Ovary (tissue), 9 donors: ENCODE data around the gene MBD4. TPM values are rescaled to one million over a fixed set of nuclear protein-coding genes. Genes with fewer than 3 reads are reported as not detected.
"Not testable (repeated sequence)": the region's sequence is repeated elsewhere in the genome, so short reads cannot be mapped to it uniquely, and the experiment has no call there.

Experiments used
- DNase-seq, 5 donors: peaks; one replicate each; pipeline ENCODE4 v3.0.0-alpha.2; 2019 to 2020
- H3K27ac ChIP-seq, 2 donors: fragments of 200-600 bp; one replicate each; pipeline versions ENCODE4 v1.5.1 to v1.8.0; 2019 to 2022
- H3K27me3 ChIP-seq: fragments of 200-600 bp; one replicate; pipeline ENCODE4 v1.8.0; 2022
- H3K36me3 ChIP-seq: fragments of 200-600 bp; sonication (generic); one replicate; pipeline ENCODE4 v1.5.1; 2019
- H3K4me1 ChIP-seq: one replicate; pipeline ENCODE4 v1.8.1; 2013; ENCODE audit warnings: mild to moderate bottlenecking, moderate library complexity; ENCODE audit not compliant: insufficient read depth
- H3K4me3 ChIP-seq: fragments of 200-600 bp; sonication (generic); one replicate; pipeline ENCODE4 v1.5.1; 2017
- H3K9me3 ChIP-seq, 2 donors: fragments of 200-600 bp in 1 of 2; sonication (generic) in 1 of 2; one replicate each; pipeline versions ENCODE4 v1.5.1 to v1.8.1; 2013 to 2019; ENCODE audit warnings: mild to moderate bottlenecking in 1 of 2, moderate library complexity in 1 of 2
- EP300 ChIP-seq: sonication (generic); formaldehyde crosslinking; IDR thresholded peaks from one replicate; pipeline ENCODE4 v1.6.1; 2017; ENCODE audit warnings: antibody characterized with exemption
- POLR2A ChIP-seq: fragments of 450-650 bp; IDR thresholded peaks from one replicate; pipeline ENCODE4 v1.6.1; 2017; ENCODE audit warnings: antibody characterized with exemption, mild to moderate bottlenecking, moderate library complexity
- WGBS, 3 donors: extraction: QIAGEN DNeasy Blood & Tissue Kit in 1 of 3; methylation state at CpG; one replicate each; pipeline versions ENCODE4 v1.1.5 to v1.1.7; 2013 to 2017; 5-methylcytosine and 5-hydroxymethylcytosine counted together
- intact Hi-C, 4 donors: fragments of 100-400 bp; cut with DNase I; formaldehyde crosslinking; loops; one replicate each; pipeline versions ENCODE4 v1.11.0 to v1.15.1; 2022 to 2023
- polyA plus RNA-seq, 2 donors: library from polyadenylated mRNA; stranded (reverse); fragments of 200-250 nt in 1 of 2; fragments of 350-450 nt in 1 of 2; fragmentation: Illumina TruSeq in 1 of 2; extraction: RNeasy Lipid Tissue Mini Kit (QIAGEN cat#74804) in 1 of 2; gene quantifications; one replicate each; pipeline ENCODE4 v1.2.3, GENCODE V29; 2013 to 2014
- total RNA-seq, 7 donors: library from RNA; depleted of rRNA in 2 of 7; stranded (reverse); fragments of >200 nt in 2 of 7; fragmentation: NEBNext Ultra II Directional in 3 of 7; extraction: Animal tissue kit (Norgen Biotek cat#: 25700) in 3 of 7; gene quantifications; one replicate each; pipeline versions ENCODE4 v1.1.0 to v1.2.4, GENCODE V29; 2016 to 2023
- TF ChIP-seq, protein P1 (sequence below), 3 donors: fragments of 450-650 bp in 2 of 3; fragments of 200-600 bp in 1 of 3; IDR thresholded peaks; one replicate each; pipeline versions ENCODE4 v1.5.1 to v1.8.0; 2016 to 2022; ENCODE audit warnings: antibody characterized with exemption in 3 of 3, mild to moderate bottlenecking in 1 of 3
- donor health status: DM: no; HTN: no; CAD: no; lungs with moderate emphysema.
- donor health status: DM: no; HTN: no; CAD: no.
- donor health status: Bipolar disorder and iron deficiency.
- donor health status: DM: yes; HTN: yes; CAD: no.
- donor health status: DM: no; HTN: no; CAD: no.
- donor health status: DM: yes; HTN: yes; CAD: no.

Gene MBD4
- total and polyA plus RNA-seq, 9 donors, result 19.5 to 60.0 (median 29.2) TPM

DNA sequence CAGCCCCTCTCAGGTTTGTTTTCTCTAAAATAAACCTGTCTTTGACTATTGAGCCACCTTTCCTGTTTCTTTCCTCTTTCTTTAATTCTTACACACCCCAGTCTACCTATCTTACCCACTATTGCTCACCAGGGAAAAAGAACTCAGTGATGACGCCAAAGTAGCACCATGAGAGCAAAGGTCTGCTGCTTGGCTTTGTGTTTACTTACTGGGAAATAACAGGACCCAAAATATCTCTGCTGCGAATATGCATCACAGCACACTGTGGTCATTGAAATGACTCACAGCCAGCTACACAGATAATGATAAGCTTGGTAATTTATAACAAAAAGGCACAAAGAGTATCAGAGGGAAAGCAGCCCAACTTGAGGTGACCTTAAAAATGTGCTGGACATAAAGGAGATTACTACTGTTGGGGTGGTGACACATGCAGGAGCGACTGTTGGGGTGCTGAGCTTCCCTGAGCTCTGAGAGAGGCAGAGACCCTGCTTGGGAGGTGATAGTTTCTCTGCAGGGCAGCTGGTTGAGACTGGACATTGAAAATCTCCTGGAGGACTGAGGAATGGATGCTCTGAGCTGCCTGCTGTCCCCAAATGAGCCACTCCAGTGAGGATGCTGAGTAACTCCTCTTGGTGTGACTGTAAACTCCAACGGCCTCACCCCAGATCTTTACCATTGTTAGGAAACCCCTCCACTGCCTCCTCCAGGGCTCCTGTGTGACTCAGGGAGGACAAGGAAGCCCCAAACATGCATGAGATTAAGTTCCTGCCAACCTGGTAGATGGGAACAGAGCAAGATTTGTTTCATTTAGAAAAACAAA, 25.9 kb downstream of the MBD4 start:
- Histone ChIP-seq H3K27me3 (no peaks in the 10 kb centered on the region), H3K9me3 (no peaks in the 10 kb centered on the region), H3K4me1 (peaks cover 10% of the 10 kb centered on the region), H3K36me3 (no peaks in the 10 kb centered on the region), H3K27ac (peak overlapping the region; percentile 78 to 85), H3K4me3 (no peak overlapping the region)
- 20 to 26% (median 24%) methylated on average over 4 of the region's 4 CpGs for WGBS, 3 donors
- intact Hi-C loops, result no loop called here
- TF ChIP-seq, protein P1, sequence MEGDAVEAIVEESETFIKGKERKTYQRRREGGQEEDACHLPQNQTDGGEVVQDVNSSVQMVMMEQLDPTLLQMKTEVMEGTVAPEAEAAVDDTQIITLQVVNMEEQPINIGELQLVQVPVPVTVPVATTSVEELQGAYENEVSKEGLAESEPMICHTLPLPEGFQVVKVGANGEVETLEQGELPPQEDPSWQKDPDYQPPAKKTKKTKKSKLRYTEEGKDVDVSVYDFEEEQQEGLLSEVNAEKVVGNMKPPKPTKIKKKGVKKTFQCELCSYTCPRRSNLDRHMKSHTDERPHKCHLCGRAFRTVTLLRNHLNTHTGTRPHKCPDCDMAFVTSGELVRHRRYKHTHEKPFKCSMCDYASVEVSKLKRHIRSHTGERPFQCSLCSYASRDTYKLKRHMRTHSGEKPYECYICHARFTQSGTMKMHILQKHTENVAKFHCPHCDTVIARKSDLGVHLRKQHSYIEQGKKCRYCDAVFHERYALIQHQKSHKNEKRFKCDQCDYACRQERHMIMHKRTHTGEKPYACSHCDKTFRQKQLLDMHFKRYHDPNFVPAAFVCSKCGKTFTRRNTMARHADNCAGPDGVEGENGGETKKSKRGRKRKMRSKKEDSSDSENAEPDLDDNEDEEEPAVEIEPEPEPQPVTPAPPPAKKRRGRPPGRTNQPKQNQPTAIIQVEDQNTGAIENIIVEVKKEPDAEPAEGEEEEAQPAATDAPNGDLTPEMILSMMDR (IDR thresholded peaks at IDR 0.05), result no peak
- TF ChIP-seq POLR2A (no peak), EP300 (no peak)
- DNase-seq, result peak in 3 of 5 donors; percentile 39 to 72 (median 54)

DNA sequence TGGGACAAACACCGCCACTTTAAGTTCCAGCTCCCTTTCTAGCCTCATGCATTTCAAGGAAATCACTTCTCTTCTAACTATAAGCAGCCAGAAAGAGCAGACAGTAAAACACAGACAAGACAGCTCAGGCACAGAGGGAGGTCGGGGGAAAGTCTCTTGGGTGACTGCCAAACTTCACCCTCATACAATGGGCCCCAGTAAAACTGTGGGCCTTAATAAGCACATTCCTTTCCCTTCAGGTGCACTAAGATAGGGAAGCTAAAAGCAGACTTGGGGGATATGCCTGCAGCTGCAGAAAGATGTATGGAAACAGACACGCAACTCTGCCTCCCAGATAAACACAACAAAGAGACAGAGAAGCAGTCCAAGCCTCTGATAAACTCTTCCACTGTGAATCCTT, 26.5 kb downstream of the MBD4 start:
- WGBS, 3 donors, result 23 to 30% (median 27%) methylated on average over 3 of the region's 3 CpGs
- Histone ChIP-seq H3K27ac (peak overlapping the region; percentile 78 to 85), H3K4me1 (peaks cover 10% of the 10 kb centered on the region)
- intact Hi-C loops, H3K9me3 ChIP-seq, H3K4me3 ChIP-seq, H3K36me3 ChIP-seq, H3K27me3 ChIP-seq: not testable (repeated sequence)
- peak in 1 of 5 donors; percentile 36 for DNase-seq

DNA sequence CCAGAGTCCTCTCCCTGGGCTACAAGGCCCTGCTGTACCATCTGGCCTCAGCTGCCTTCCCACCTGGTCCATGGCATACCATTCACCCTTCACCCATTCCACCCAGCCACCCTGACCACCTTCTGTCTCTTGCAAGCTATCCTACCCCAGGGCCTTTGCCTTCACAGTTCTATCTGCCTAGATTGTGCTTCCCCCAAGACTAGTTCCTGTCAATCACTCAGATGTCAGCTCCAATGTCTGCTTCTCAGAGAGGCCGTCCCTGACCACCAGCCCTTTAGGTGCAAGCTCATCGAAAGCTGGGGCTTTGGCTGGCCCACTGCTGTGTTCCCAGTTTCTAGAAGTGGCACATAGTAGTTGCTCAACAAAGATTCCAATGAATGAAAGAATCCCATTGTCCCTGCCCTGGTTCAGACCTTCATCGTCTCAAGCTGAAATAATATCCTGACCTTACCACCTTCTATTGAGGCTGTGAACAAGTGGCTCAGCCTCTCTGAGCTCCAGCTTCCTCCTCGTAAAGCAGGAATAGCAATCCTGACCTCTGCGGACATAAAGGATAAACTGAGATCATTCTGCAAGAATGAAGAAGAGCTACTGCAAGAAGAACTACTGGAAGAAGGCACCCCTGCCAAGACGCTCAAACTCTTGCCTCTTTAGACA, 27.1 kb downstream of the MBD4 start:
- DNase-seq, result peak in 1 of 5 donors; percentile 28
- no peaks in the 10 kb centered on the region for H3K36me3 ChIP-seq
- intact Hi-C loops, result no loop called here
- peak overlapping the region; percentile 78 to 85 for H3K27ac ChIP-seq
- H3K4me3 ChIP-seq, result no peak overlapping the region
- TF ChIP-seq, protein P1 (IDR thresholded peaks at IDR 0.05), result no peak
- no peak for TF ChIP-seq EP300
- no peak for TF ChIP-seq POLR2A
- 40 to 43% (median 41%) methylated on average over 6 of the region's 6 CpGs for WGBS, 3 donors
- no peaks in the 10 kb centered on the region for H3K27me3 ChIP-seq
- no peaks in the 10 kb centered on the region for H3K9me3 ChIP-seq
- peaks cover 5% of the 10 kb centered on the region for H3K4me1 ChIP-seq

DNA sequence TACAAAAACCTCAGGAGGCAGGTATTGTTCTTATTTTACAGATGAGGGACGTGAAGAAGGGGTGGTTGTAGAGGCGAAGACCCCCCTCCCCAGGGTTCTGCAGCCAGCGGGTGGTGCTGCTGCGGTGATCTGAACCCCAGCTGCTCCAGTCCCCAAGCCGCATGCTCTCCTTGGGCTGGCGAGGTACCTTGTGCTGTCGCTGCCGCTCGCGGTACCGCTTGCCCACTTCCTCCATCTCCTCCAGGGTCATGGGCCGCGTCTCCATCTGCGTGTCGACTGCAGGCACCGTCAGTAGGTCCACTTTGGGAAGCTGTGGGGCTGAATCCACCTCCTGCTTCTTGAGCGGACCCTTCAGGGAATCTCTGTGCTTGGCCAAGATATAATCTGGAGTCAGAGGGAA, 28.8 kb downstream of the MBD4 start:
- peak in 1 of 5 donors; percentile 35 for DNase-seq

More for the DNA sequence above, 28.8 kb downstream of the MBD4 start:
- no peaks in the 10 kb centered on the region for H3K9me3 ChIP-seq
- H3K36me3 ChIP-seq, result no peaks in the 10 kb centered on the region
- peaks cover 4% of the 10 kb centered on the region for H3K4me1 ChIP-seq
- no peaks in the 10 kb centered on the region for H3K27me3 ChIP-seq
- intact Hi-C loops, result no loop called here
- TF ChIP-seq EP300, result no peak
- TF ChIP-seq, protein P1 (IDR thresholded peaks at IDR 0.05), result no peak
- TF ChIP-seq POLR2A, result no peak
- no peak overlapping the region for H3K27ac ChIP-seq
- WGBS, 3 donors, result 92 to 96% (median 92%) methylated on average over 17 of the region's 17 CpGs
- no peak overlapping the region for H3K4me3 ChIP-seq
